HepG2 (cell line): ENCODE results near the gene TMEM117. TPM values are rescaled to one million over a fixed set of nuclear protein-coding genes. Genes with fewer than 3 reads are reported as not detected.

Source experiments
- ATAC-seq: fragments of 200-7000 bp; cut with Tn5 transposase; 3 replicates; pipeline ENCODE4 v1.9.1; 2020; ENCODE audit warnings: mild to moderate bottlenecking, moderate library complexity
- BruUV-seq: library from RNA; stranded (reverse); fragments of 400-500 nt; replicated peaks from 2 replicates; lab custom pipeline; 2021; lab: Mats Ljungman, UMichigan
- CTCF ChIA-PET: fragments of 300-600 bp; formaldehyde crosslinking; extraction: SDS; loops from one replicate; lab custom pipeline; 2021; ENCODE audit warnings: low total read pairs, inconsistent platforms, low intra/inter-chr PET ratio; lab: Yijun Ruan, JAX
- POLR2A ChIA-PET: fragments of 350-600 bp; sonication (Branson Sonifier 250); formaldehyde crosslinking; loops from one replicate; lab custom pipeline; 2020; ENCODE audit warnings: antibody characterized with exemption, inconsistent platforms; lab: Yijun Ruan, JAX
- DNase-seq: peaks from one replicate; pipeline ENCODE4 v3.0.0-alpha.2; 2015; ENCODE audit warnings: low spot score
- FAIRE-seq: peaks from 3 replicates; lab custom pipeline; 2011; peaks lifted over from hg19 to GRCh38; lab: Jason Lieb, UNC
- H2AFZ ChIP-seq: one replicate; pipeline ENCODE4 v1.6.1; 2011; ENCODE audit warnings: low read length, inconsistent platforms
- H3K27ac ChIP-seq: fragments of 300-600 bp; 3 replicates; pipeline ENCODE4 v1.8.0; 2011; ENCODE audit warnings: mixed run types, mild to moderate bottlenecking, mixed read lengths, low read length, inconsistent platforms; ENCODE audit not compliant: insufficient read depth; ENCODE audit errors: extremely low read length
- H3K27me3 ChIP-seq, 2 experiments: fragments of 200-600 bp in 1 of 2; 2 replicates in 1 of 2; 3 replicates in 1 of 2; pipeline versions ENCODE4 v1.6.0 to v1.8.0; 2011; ENCODE audit warnings: low read length in 2 of 2, mild to moderate bottlenecking in 2 of 2, moderate library complexity in 2 of 2, inconsistent platforms in 1 of 2; ENCODE audit not compliant: insufficient read depth in 2 of 2, control insufficient read depth in 1 of 2
- H3K36me3 ChIP-seq, 2 experiments: fragments of 200-600 bp in 1 of 2; replicated peaks in 1 of 2; 2 replicates in 1 of 2; 3 replicates in 1 of 2; pipeline versions ENCODE4 v1.5.1 to v1.8.0; 2011; ENCODE audit warnings: low read length in 2 of 2, inconsistent platforms in 1 of 2; ENCODE audit not compliant: insufficient read depth in 2 of 2, control insufficient read depth in 1 of 2
- H3K4me1 ChIP-seq: 2 replicates; pipeline ENCODE4 v1.5.1; 2012; ENCODE audit warnings: low read length, inconsistent platforms; ENCODE audit not compliant: insufficient read depth
- H3K4me2 ChIP-seq: 2 replicates; pipeline ENCODE4 v1.6.0; 2011; ENCODE audit warnings: low read depth, low read length, inconsistent platforms
- H3K4me3 ChIP-seq, 3 experiments: fragments of 200-600 bp in 1 of 3; sonication (generic), shearing (Covaris generic) in 1 of 3; replicated peaks in 1 of 3; 2 replicates each; pipeline ENCODE4 v1.5.1; 2011 to 2016; ENCODE audit warnings: low read length in 3 of 3, inconsistent platforms in 2 of 3, low read depth in 2 of 3, mild to moderate bottlenecking in 2 of 3, control low read depth in 1 of 3, mixed read lengths in 1 of 3; ENCODE audit not compliant: insufficient read depth in 1 of 3
- H3K79me2 ChIP-seq: one replicate; pipeline ENCODE4 v1.6.1; 2011; ENCODE audit warnings: low read length, inconsistent platforms; ENCODE audit not compliant: insufficient read depth
- H3K9ac ChIP-seq: 2 replicates; pipeline ENCODE4 v1.6.0; 2011; ENCODE audit warnings: mild to moderate bottlenecking, low read depth, low read length, inconsistent platforms; ENCODE audit not compliant: insufficient read depth
- H3K9me3 ChIP-seq: 2 replicates; pipeline ENCODE4 v1.5.1; 2012; ENCODE audit warnings: mild to moderate bottlenecking, low read length
- H4K20me1 ChIP-seq: 2 replicates; pipeline ENCODE4 v1.6.0; 2011; ENCODE audit warnings: inconsistent platforms, mild to moderate bottlenecking, low read length, moderate library complexity; ENCODE audit not compliant: insufficient read depth
- SMAD3 ChIP-seq: sonication (generic); formaldehyde crosslinking; IDR thresholded peaks from 2 replicates; pipeline ENCODE4 v1.4.0; 2020; ENCODE audit warnings: missing genetic modification reagents
- ZNF274 ChIP-seq: sonication (generic); formaldehyde crosslinking; IDR thresholded peaks from 2 replicates; pipeline ENCODE4 v1.5.1; 2020; ENCODE audit warnings: mild to moderate bottlenecking, missing genetic modification reagents
- ZNF350 ChIP-seq: sonication (generic); formaldehyde crosslinking; IDR thresholded peaks from 2 replicates; pipeline ENCODE4 v1.4.0; 2020; ENCODE audit warnings: mild to moderate bottlenecking, low read depth, missing genetic modification reagents, borderline replicate concordance
- ZNF788 ChIP-seq: sonication (generic); formaldehyde crosslinking; IDR thresholded peaks from 2 replicates; pipeline ENCODE4 v1.5.0; 2020; ENCODE audit warnings: mild to moderate bottlenecking, missing genetic modification reagents, borderline replicate concordance
- WGBS: methylation state at CpG from one replicate; pipeline ENCODE4 v1.1.6; 2017; ENCODE audit warnings: low lambda C conversion rate; 5-methylcytosine and 5-hydroxymethylcytosine counted together
- in situ Hi-C: cut with HindIII; loops from 2 replicates; pipeline ENCODE4 v1.10.0; 2017; ENCODE audit warnings: low pct_unique_long_range_greater_than_20kb; ENCODE audit not compliant: extremely low pct_ligation_motif_present
- intact Hi-C: fragments of 100-400 bp; cut with micrococcal nuclease; formaldehyde crosslinking; loops from one replicate; pipeline ENCODE4 v1.10.0; 2022; ENCODE audit not compliant: unreplicated experiment
- polyA plus RNA-seq, 8 experiments: library from polyadenylated mRNA; depleted of rRNA in 3 of 8; stranded (reverse) in 7 of 8; unstranded in 1 of 8; fragments of >200 nt; fragmentation: Illumina TruSeq in 4 of 8; extraction: Trizol in 4 of 8; gene quantifications; 2 replicates each; pipeline versions ENCODE4 v1.2.1 to v1.2.3, GENCODE V29; 2011 to 2016; ENCODE audit warnings: low read depth in 4 of 8, missing spikeins in 1 of 8, mixed read lengths in 1 of 8; ENCODE audit not compliant: insufficient read depth in 1 of 8
- total RNA-seq, 5 experiments: library from RNA; depleted of rRNA; stranded (reverse); fragments of >200 nt; fragmentation: Illumina TruSeq; extraction: Trizol; gene quantifications; 2 replicates each; pipeline ENCODE4 v1.2.3, GENCODE V29; 2016; ENCODE audit warnings: low read depth in 1 of 5
- TF ChIP-seq, protein P1 (sequence below): IDR thresholded peaks from 2 replicates; pipeline ENCODE4 v1.6.1; 2016; ENCODE audit warnings: control low read depth
- TF ChIP-seq, protein P2 (sequence below): sonication (generic); formaldehyde crosslinking; IDR thresholded peaks from 2 replicates; pipeline ENCODE4 v1.8.0; 2022; ENCODE audit warnings: missing genetic modification reagents, low read depth, mild to moderate bottlenecking, borderline replicate concordance
- TF ChIP-seq, protein P3 (sequence below): sonication (generic); formaldehyde crosslinking; IDR thresholded peaks from 2 replicates; pipeline ENCODE4 v1.5.0; 2020; ENCODE audit warnings: missing genetic modification reagents

TMEM117 gene
- total and polyA plus RNA-seq, 2 of the 13 experiments (the other 11 are each of a cell fraction or from before 2014, with no cell fraction given), result 2.8 to 8.5 TPM

DNA sequence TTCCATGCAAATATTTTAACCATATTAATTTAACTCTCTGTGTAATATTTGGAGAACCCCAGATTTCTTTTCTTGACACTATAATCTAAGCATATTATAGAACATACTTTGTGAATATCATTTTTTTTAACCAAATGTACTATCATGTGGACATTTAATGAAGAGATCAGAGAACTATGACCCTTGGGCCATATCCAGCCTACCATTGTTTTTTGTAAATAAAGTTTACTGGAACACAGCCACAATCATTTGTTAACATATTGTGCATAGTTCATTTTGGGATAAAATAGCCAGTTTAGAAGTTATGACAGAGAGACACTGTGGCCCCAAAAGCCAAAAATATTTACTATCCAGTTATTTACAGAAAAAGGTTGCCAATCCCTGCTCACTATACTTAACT lies 338.2 kb downstream of the TMEM117 start (continued):
- TF ChIP-seq, protein P1, sequence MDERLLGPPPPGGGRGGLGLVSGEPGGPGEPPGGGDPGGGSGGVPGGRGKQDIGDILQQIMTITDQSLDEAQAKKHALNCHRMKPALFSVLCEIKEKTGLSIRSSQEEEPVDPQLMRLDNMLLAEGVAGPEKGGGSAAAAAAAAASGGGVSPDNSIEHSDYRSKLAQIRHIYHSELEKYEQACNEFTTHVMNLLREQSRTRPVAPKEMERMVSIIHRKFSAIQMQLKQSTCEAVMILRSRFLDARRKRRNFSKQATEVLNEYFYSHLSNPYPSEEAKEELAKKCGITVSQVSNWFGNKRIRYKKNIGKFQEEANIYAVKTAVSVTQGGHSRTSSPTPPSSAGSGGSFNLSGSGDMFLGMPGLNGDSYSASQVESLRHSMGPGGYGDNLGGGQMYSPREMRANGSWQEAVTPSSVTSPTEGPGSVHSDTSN (CRISPR knock-in tag), result no peak
- no peak for TF ChIP-seq ZNF350 (CRISPR knock-in tag)

DNA sequence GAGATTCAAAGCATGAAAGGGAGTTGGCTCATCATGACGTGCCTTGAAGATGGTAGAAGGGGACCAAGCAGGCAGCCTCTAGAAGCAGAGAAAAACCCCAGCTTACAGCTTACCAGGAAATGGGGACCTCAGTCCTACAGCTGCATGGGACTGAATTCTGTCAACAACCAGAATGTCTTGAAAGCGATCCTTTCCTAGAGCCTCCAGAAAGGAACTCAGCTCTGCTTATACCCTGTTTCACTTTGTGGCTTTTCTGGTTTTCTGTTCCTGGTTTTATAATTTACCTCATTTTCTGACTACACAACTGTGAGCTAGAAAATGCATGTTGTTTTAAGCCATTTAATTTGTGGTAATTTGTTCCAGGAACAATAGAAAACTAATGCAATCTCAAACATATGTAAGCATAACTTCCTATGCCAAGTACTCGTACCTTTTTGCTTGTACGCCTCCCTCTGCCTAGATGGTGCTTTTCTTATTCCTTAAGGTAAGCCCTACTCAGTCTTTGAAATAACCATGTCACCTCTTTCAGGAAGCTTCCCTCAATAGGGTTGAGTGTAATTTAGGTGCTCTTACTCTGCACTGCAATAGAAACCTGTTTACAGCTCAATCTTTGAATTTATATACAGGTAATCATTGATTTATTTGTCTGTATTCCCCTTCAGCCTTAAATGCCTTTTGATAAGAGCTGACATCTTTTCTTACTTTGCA lies 348.8 kb downstream of the TMEM117 start:
- POLR2A ChIA-PET, result no interaction called here
- H2AFZ ChIP-seq, result no peak overlapping the region
- WGBS, result 97% methylated on average over 4 of the region's 4 CpGs
- H3K36me3 ChIP-seq, result no peaks in the 10 kb centered on the region
- ATAC-seq (no peak), FAIRE-seq (no peak), DNase-seq (no peak)
- intact Hi-C loops, result no loop called here
- no peak overlapping the region for H3K27ac ChIP-seq
- no TSS peak for BruUV-seq
- H3K4me3 ChIP-seq, result no peak overlapping the region
- no peak overlapping the region for H3K4me2 ChIP-seq
- TF ChIP-seq ZNF274 (CRISPR knock-in tag), result no peak
- TF ChIP-seq SMAD3 (CRISPR knock-in tag), result no peak
- TF ChIP-seq ZNF788 (CRISPR knock-in tag), result no peak
- TF ChIP-seq, protein P2, sequence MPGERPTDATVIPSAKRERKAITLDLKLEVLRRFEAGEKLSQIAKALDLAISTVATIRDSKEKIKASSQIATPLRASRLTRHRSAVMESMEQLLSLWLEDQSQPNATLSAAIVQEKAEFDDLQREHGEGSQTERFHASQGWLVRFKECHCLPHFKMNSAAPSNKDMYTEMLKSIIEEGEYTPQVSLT (CRISPR knock-in tag), result no peak
- TF ChIP-seq, protein P3, sequence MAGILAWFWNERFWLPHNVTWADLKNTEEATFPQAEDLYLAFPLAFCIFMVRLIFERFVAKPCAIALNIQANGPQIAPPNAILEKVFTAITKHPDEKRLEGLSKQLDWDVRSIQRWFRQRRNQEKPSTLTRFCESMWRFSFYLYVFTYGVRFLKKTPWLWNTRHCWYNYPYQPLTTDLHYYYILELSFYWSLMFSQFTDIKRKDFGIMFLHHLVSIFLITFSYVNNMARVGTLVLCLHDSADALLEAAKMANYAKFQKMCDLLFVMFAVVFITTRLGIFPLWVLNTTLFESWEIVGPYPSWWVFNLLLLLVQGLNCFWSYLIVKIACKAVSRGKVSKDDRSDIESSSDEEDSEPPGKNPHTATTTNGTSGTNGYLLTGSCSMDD, result no peak
- H3K4me1 ChIP-seq, result no peaks in the 10 kb centered on the region
- H3K9ac ChIP-seq, result no peak overlapping the region
- no peaks in the 10 kb centered on the region for H3K9me3 ChIP-seq
- in situ Hi-C loops, result no loop called here
- CTCF ChIA-PET, result no interaction called here
- no peaks in the 10 kb centered on the region for H4K20me1 ChIP-seq
- H3K79me2 ChIP-seq, result no peaks in the 10 kb centered on the region
- H3K27me3 ChIP-seq, result no peaks in the 10 kb centered on the region
